ENCODE data around the gene CCR3. TPM values are rescaled to one million over a fixed set of nuclear protein-coding genes. Genes with fewer than 3 reads are reported as not detected.

Gene CCR3
- total RNA-seq, 1 donor: not detected

- TF ChIP-seq CTCF (IDR thresholded peaks at IDR 0.05; ENCODE audit: insufficient read depth, low read length): no peak
- H3K4me3 ChIP-seq (ENCODE audit: low read depth, low read length): no peak overlapping the region
- DNase-seq (ENCODE audit: low read depth): no peak
Measured at GRCh38 chr3:46299608-46300460, 57.6 kb downstream of the CCR3 start.

- DNase-seq (ENCODE audit: low read depth): no peak
- H3K4me3 ChIP-seq (ENCODE audit: low read depth, low read length): no peak overlapping the region
- TF ChIP-seq CTCF (IDR thresholded peaks at IDR 0.05; ENCODE audit: insufficient read depth, low read length): no peak
Measured at GRCh38 chr3:46300461-46300789, 58.2 kb downstream of the CCR3 start.

- TF ChIP-seq CTCF (IDR thresholded peaks at IDR 0.05; ENCODE audit: insufficient read depth, low read length): no peak
- H3K4me3 ChIP-seq (ENCODE audit: low read depth, low read length): no peak overlapping the region
- DNase-seq (ENCODE audit: low read depth): no peak
Measured at GRCh38 chr3:46301122-46301835, 59.0 kb downstream of the CCR3 start.

GRCh38 chr3:46303240-46303639, 61.0 kb downstream of the CCR3 start:
- DNase-seq (ENCODE audit: low read depth): no peak
- H3K4me3 ChIP-seq (ENCODE audit: low read depth, low read length): no peak overlapping the region
- no peak for TF ChIP-seq CTCF (IDR thresholded peaks at IDR 0.05; ENCODE audit: insufficient read depth, low read length)

- TF ChIP-seq CTCF (IDR thresholded peaks at IDR 0.05; ENCODE audit: insufficient read depth, low read length): no peak
- DNase-seq (ENCODE audit: low read depth): no peak
- no peak overlapping the region for H3K4me3 ChIP-seq (ENCODE audit: low read depth, low read length)
Measured at GRCh38 chr3:46304739-46305138, 62.5 kb downstream of the CCR3 start.

GRCh38 chr3:46312991-46313390, 70.7 kb downstream of the CCR3 start:
- H3K4me3 ChIP-seq (ENCODE audit: low read depth, low read length): no peak overlapping the region
- DNase-seq (ENCODE audit: low read depth): peak; percentile 28
- TF ChIP-seq CTCF (IDR thresholded peaks at IDR 0.05; ENCODE audit: insufficient read depth, low read length): no peak
